ENCODE results near the gene RIPOR3. TPM values are rescaled to one million over a fixed set of nuclear protein-coding genes. Genes with fewer than 3 reads are reported as not detected.

RIPOR3 gene
- total RNA-seq, 2 donors from 2014 or later: not detected

DNA sequence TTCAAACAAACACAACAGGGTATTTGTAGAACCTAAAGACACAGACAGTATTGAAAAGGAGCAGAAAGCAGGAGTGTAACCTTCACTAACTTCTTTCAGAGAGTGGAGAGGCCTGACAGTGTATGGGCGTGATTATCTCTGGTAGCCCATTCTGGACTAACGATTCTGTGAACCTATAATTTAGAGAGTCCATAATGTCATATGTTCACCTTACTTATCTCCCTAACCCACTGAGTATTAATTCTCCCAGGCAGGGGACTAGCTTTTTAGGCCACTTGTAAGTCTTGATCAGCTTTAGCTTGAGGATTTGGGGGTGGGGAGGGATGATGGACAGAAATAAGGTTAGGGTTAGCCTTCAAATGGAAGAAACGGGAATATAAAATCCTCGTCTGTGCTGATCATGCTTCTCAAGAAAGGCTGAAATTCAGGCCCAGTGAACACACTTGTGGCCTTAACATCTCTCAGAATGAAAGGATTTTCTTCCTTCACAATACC, 37.2 kb upstream of the RIPOR3 start:
- peaks cover 7 to 13% of the 10 kb centered on the region in 2 donors for H3K4me1 Mint-ChIP-seq (ENCODE audit: low read depth in 2 of 2)
- H3K27ac Mint-ChIP-seq: no peak overlapping the region
- H3K9me3 Mint-ChIP-seq: no peaks in the 10 kb centered on the region
- DNase-seq (ENCODE audit: low spot score) (no peak), ATAC-seq (no peak)
- H3K27me3 Mint-ChIP-seq: no peaks in the 10 kb centered on the region
- no peaks in the 10 kb centered on the region for H3K36me3 Mint-ChIP-seq
- no peak overlapping the region for H3K4me3 Mint-ChIP-seq

DNA sequence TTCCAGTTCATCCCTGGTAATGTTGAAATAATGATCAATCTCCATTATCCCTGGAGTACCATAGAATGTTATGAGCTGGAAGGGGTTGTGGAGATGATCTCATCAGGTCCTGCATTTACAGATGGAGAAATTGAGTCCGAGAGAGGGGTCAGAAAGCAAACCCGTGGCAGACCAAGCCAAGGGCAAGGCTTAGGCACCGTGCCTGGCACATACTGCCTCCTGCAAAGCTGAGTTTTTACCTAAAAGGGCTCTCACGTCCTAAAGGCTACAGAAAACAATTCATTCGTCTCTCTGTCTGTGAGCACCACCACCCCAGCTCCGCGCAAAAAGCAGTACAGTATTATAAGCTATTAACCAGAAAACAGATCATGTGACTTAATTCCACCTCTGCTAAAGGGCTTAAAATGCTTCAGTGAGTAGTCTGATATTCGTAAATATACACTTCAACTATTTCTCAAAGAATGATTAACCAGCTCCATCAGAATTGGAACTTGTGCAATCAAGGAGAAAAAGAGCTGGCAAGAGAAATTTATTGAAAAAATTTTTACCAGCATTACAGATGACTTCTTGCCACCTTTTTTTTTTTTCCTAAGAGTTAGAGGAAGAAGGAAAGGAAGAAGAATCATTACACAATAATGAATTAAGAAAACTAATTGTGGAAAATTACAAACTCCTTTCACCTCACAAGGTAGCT, 36.6 kb upstream of the RIPOR3 start:
- H3K27me3 Mint-ChIP-seq: no peaks in the 10 kb centered on the region
- no peak for DNase-seq (ENCODE audit: low spot score)
- no peak for ATAC-seq
- H3K9me3 Mint-ChIP-seq: no peaks in the 10 kb centered on the region
- no peak overlapping the region for H3K27ac Mint-ChIP-seq
- H3K4me3 Mint-ChIP-seq: no peak overlapping the region
- H3K4me1 Mint-ChIP-seq (ENCODE audit: low read depth in 2 of 2): peaks cover 5 to 13% of the 10 kb centered on the region in 2 donors
- H3K36me3 Mint-ChIP-seq: no peaks in the 10 kb centered on the region

DNA sequence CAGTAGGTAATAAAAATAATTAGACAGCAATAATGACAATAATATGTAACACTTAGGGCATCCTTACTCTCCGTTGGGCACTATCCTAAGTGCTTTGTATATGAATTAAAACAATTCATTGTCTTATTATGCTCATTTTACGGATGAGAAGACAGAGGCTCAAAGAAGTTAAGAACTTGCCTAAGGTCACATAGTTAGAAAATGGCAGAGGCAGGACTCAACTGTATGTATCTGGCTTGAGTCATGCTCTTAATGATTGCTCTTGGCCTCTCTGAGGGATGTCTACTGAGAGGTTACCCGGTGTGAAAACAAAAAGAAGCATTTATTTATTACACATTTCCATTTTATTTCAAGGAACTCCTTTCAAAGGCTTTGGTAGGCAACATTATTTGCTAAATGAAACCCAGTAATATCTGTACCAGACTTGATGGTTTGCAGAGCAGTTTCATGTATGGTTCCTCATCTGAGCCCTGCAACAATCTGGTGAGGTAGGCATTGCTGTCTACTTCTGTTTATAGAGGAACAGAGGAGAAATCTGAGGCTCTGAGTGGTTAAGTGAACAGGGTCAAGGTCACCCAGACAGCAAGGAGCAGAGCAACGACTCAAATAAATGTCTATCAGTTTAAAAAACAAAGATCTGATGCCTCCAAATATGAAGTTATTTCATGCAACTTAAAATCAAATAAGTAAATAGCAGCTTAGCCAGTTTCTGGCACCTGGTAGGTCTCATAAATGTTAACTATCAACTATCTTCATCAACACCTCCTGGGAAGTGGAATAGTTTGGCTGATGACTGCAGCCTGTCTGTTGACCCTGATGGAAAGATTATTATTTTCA, 35.8 kb upstream of the RIPOR3 start:
- DNase-seq (ENCODE audit: low spot score): no peak
- peaks cover under 1 to 6% of the 10 kb centered on the region in 2 donors for H3K4me1 Mint-ChIP-seq (ENCODE audit: low read depth in 2 of 2)
- ATAC-seq: no peak
- H3K27ac Mint-ChIP-seq: no peak overlapping the region
- H3K9me3 Mint-ChIP-seq: no peaks in the 10 kb centered on the region
- no peaks in the 10 kb centered on the region for H3K36me3 Mint-ChIP-seq
- no peak overlapping the region for H3K4me3 Mint-ChIP-seq
- H3K27me3 Mint-ChIP-seq: no peaks in the 10 kb centered on the region

DNA sequence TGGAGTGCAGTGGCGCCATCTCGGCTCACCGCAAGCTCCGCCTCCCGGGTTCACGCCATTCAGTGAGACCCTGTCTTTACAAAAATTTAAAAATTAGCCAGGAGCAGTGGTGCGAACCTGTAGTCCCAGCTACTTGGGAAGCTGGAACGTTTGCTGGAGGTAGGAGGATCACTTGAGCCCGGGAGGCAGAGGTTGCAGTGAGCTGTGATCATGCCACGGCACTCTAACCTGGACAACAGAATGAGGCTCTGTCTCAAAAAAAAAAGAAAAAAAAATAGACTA, 34.3 kb upstream of the RIPOR3 start:
- Mint-ChIP-seq H3K4me3 (no peak overlapping the region), H3K27me3 (no peaks in the 10 kb centered on the region), H3K36me3 (no peaks in the 10 kb centered on the region), H3K4me1 (ENCODE audit: low read depth in 2 of 2) (peaks cover 0 to 5% of the 10 kb centered on the region in 2 donors), H3K27ac (no peak overlapping the region), H3K9me3 (no peaks in the 10 kb centered on the region)
- DNase-seq (ENCODE audit: low spot score) (no peak), ATAC-seq (no peak)

DNA sequence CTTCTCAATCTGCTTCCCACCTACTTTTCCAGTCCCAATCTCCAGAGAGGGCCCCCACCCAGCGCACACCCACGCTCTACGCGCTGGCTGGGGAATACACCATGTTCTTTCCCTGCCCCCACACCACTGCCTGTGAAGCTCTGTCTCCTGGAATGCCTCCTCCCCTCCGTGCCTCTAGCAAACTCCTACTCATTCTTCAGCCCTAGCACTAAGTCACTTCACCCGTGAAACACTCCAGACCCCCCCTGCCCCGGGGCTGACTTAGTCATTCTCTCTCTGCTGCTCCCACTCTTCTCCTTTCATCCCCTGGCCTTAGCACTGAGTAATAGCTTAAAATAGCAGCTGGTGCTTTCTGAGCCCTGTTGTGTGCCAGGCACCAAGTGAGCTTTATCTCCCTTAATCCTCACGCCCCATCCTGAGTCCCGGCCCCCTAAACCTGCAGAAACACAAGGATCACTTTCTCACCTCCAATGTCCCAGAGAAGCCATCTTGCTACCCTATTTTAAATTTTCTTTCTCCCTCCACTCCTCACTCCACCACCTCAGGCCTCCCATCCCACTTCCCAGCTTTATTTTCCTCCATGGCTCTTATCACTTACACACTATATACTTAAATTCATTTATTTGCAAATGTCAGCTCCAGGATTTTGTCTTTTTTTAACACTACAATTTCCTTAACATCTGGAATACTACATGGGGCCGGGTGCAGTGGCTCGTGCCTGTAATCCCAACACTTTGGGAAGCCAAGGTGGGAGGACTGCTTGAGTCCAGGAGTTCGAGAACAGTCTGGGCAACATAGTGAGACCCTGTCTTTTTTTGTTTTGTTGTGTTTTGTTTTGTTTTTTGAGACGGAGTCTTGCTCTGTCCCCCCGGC, 33.7 kb upstream of the RIPOR3 start:
- no peaks in the 10 kb centered on the region for H3K36me3 Mint-ChIP-seq
- DNase-seq (ENCODE audit: low spot score): no peak
- H3K27ac Mint-ChIP-seq: no peak overlapping the region
- H3K4me3 Mint-ChIP-seq: no peak overlapping the region
- H3K4me1 Mint-ChIP-seq (ENCODE audit: low read depth in 2 of 2): no peaks in the 10 kb centered on the region
- H3K9me3 Mint-ChIP-seq: no peaks in the 10 kb centered on the region
- peak in 1 of 2 donors; percentile 34 for ATAC-seq
- H3K27me3 Mint-ChIP-seq: no peaks in the 10 kb centered on the region

DNA sequence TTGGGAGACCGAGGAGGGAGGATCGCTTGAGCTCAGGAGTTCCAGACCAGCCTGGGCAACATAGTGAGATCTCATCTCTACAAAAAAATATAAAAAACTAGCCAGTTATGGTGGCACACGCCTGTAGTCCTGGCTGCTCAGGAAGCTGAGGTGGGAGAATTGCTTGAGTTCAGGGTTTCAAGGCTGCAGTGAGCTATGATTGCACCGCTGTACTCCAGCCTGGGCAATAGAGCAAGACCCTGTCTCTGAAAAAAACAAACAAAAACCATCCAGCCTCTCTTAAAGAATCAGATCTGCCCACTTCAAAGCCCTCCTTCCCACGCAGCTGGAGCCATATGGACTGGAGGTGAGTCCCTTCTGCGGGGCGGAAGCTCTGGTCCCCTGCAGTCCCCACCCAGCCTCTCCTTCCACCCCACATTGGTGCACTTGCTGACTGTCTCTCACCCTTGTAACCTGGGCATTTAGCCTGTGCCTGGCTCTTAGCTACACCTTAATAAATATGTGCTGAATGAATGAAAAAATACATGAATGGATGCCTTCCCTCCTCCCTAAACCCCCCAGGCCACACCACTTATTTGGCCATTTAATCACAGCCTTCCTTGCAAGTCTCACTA, 32.9 kb upstream of the RIPOR3 start:
- Mint-ChIP-seq H3K27ac (no peak overlapping the region), H3K4me1 (ENCODE audit: low read depth in 2 of 2) (no peaks in the 10 kb centered on the region), H3K27me3 (peaks cover 0 to 3% of the 10 kb centered on the region in 2 donors), H3K9me3 (no peaks in the 10 kb centered on the region), H3K4me3 (no peak overlapping the region), H3K36me3 (no peaks in the 10 kb centered on the region)
- DNase-seq (ENCODE audit: low spot score) (no peak), ATAC-seq (peak in 1 of 2 donors; percentile 22)

DNA sequence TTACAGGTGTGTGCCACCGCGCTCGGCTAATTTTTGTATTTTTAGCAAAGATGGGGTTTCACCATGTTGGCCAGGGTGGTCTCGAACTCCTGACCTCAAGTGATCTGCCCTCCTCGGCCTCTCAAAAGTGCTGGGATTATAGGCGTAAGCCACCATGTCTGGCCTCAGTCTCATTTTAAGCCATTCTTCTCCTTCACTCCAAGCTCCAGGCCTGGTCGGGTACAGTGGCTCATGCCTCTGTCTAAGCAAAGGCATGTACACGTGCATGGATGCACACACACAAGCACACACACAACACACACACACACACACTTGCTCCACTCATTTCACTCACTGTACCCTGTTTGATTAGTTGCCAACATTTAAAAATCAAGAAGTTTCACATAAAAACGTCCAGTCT, 32.3 kb upstream of the RIPOR3 start:
- Mint-ChIP-seq H3K4me1 (ENCODE audit: low read depth in 2 of 2) (no peaks in the 10 kb centered on the region), H3K4me3 (no peak overlapping the region), H3K36me3 (no peaks in the 10 kb centered on the region), H3K27me3 (peaks cover under 1 to 3% of the 10 kb centered on the region in 2 donors), H3K9me3 (no peaks in the 10 kb centered on the region), H3K27ac (no peak overlapping the region)
- DNase-seq (ENCODE audit: low spot score) (no peak), ATAC-seq (no peak)

DNA sequence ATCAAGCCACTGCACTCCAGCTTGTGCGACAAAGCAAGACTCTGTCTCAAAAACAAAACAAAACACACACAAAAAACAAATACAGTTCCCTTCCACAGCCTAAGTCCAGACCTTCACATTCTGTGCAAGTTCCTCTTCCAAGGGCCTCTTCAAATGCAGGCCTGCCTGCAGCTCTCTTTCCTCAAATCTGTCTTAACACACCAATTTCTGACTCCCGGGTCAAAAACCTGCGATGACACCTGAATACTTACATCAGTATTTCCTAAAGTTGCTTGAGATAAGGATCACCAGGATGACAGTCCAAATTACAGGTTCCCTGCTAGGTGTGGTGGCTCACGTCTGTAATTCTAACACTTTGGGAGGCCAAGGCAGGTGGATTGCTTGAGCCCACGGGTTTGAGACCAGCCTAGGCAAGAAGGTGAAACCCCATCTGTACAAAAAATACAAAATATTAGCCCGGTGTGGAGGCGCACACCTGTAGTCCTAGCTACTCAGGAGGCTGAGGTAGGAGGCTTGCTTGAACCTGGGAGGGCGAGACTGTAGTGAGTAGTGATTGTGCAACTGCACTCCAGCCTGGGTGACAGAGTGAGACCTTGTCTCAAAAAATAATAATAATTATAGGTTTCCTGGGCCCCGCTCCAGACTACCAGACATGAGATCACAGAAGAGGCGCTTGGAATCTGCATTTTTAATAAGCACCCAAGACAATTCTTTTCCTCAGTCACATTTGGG, 31.2 kb upstream of the RIPOR3 start:
- peaks cover 9 to 10% of the 10 kb centered on the region in 2 donors for H3K27me3 Mint-ChIP-seq
- no peaks in the 10 kb centered on the region for H3K36me3 Mint-ChIP-seq
- H3K4me3 Mint-ChIP-seq: no peak overlapping the region
- H3K4me1 Mint-ChIP-seq (ENCODE audit: low read depth in 2 of 2): no peaks in the 10 kb centered on the region
- DNase-seq (ENCODE audit: low spot score): no peak
- H3K27ac Mint-ChIP-seq: no peak overlapping the region
- no peak for ATAC-seq
- no peaks in the 10 kb centered on the region for H3K9me3 Mint-ChIP-seq

DNA sequence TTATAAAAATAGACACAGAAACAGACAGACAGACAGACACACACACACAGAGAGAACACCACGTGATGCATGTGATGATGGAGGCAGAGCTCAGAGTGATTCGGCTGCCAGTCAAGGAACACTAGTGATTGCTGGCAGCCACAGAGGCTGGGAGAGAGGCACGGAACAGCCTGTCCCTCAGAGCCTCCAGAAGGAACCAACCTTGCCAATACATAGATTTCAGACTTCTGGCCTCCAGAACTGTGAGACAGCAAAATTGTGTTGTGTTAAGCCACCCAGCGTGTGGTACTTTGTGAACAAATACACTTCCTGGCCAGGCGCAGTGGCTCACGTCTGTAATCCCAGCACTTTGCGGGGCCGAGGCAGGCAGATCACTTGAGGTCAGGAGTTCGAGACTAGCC, 30.5 kb upstream of the RIPOR3 start:
- no peaks in the 10 kb centered on the region for H3K4me1 Mint-ChIP-seq (ENCODE audit: low read depth in 2 of 2)
- ATAC-seq: no peak

DNA sequence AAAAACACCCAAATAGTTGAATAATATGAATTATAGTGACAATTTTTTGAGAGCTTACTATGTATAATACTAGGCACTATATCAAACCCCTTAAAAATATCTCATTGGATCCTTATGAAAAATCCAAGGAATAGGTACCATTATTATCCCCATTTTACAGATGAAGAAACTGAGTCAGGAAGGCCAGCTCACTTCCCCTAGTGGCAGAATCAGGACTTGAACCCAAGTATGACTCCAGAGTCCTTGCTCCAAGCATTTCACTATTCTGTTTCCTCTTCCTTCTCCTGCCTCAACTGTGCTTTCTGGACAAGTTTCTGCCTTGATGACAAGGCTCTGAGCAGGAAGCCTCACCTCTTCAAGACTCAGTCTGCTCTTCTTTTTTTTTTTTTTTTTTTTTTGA, 29.2 kb upstream of the RIPOR3 start:
- H3K36me3 Mint-ChIP-seq: no peaks in the 10 kb centered on the region

More for the DNA sequence above, 30.5 kb upstream of the RIPOR3 start:
- Mint-ChIP-seq H3K27me3 (peaks cover 9 to 10% of the 10 kb centered on the region in 2 donors), H3K9me3 (no peaks in the 10 kb centered on the region), H3K27ac (no peak overlapping the region), H3K4me3 (no peak overlapping the region), H3K36me3 (no peaks in the 10 kb centered on the region)
- no peak for DNase-seq (ENCODE audit: low spot score)

DNA sequence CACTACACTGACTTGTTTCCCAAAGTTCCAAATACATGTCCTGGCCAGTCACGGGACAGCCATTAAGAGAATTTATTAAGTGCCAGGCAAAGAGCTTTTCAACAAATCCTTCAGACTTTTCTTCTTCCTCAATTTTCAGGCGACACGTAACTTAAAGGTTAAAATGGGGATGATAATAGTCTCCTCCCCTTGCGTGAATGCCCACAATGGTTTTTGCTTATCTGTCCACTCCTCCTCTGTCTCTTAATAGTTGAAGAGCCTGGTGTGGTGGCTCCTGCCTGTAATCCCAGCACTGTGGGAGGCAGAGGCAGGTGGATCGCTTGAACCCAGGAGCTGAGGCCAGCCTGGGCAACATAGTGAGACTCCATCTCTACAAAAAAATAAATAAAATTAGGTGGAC, 28.7 kb upstream of the RIPOR3 start:
- no peak overlapping the region for H3K27ac Mint-ChIP-seq
- no peaks in the 10 kb centered on the region for H3K9me3 Mint-ChIP-seq
- no peak for DNase-seq (ENCODE audit: low spot score)
- H3K4me3 Mint-ChIP-seq: no peak overlapping the region
- peaks cover 10 to 13% of the 10 kb centered on the region in 2 donors for H3K27me3 Mint-ChIP-seq
- H3K4me1 Mint-ChIP-seq (ENCODE audit: low read depth in 2 of 2): no peaks in the 10 kb centered on the region
- H3K36me3 Mint-ChIP-seq: no peaks in the 10 kb centered on the region
- ATAC-seq: no peak

More for the DNA sequence above, 29.2 kb upstream of the RIPOR3 start:
- Mint-ChIP-seq H3K4me3 (no peak overlapping the region), H3K9me3 (no peaks in the 10 kb centered on the region), H3K27me3 (peaks cover 9 to 10% of the 10 kb centered on the region in 2 donors), H3K27ac (no peak overlapping the region), H3K4me1 (ENCODE audit: low read depth in 2 of 2) (no peaks in the 10 kb centered on the region)
- DNase-seq (ENCODE audit: low spot score) (no peak), ATAC-seq (no peak)

DNA sequence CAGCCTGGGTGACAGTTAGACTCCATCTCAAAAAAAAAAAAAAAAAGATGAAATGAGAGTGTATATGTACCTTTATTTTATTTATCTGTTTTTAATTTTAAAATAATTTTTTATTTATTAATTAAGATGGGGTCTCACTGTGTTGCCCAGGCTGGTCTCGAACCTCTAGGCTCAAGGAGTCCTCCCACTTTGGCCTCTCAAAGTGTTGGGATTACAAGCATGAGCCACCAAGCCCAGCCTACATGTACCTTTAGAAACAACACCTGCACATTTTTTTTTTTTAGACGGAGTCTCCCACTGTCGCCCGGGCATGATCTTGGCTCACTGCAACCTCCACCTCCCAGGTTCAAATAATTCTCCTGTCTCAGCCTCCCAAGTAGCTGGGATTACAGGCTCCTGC, 28.0 kb upstream of the RIPOR3 start:
- no peak for DNase-seq (ENCODE audit: low spot score)

More for the DNA sequence above, 28.0 kb upstream of the RIPOR3 start:
- no peak overlapping the region for H3K27ac Mint-ChIP-seq
- no peak for ATAC-seq
- no peaks in the 10 kb centered on the region for H3K4me1 Mint-ChIP-seq (ENCODE audit: low read depth in 2 of 2)
- H3K9me3 Mint-ChIP-seq: no peaks in the 10 kb centered on the region
- H3K36me3 Mint-ChIP-seq: no peaks in the 10 kb centered on the region
- H3K27me3 Mint-ChIP-seq: peaks cover 10 to 13% of the 10 kb centered on the region in 2 donors
- no peak overlapping the region for H3K4me3 Mint-ChIP-seq

Data from natural killer cell treated with Interleukin-12 subunit alpha and Interleukin-12 subunit beta and Interleukin-15 and Interleukin-18, amount 100 ng/mL, for 72 hours (primary cell).